AG10803 (cell line): ENCODE data around the gene OVCA2.
A peak's percentile ranks its signal among the peaks of the same experiment; 100 is the strongest.

ENCODE experiments used
- DNase-seq: peaks from one replicate; pipeline ENCODE4 v3.0.0; 2010; ENCODE audit warnings: low read depth
- H3K4me3 ChIP-seq: 2 replicates; pipeline ENCODE4 v1.5.1; 2011; ENCODE audit warnings: mild to moderate bottlenecking, low read length, control low read depth
- TF ChIP-seq, protein P1 (sequence below): conservative IDR thresholded peaks from 2 replicates; pipeline ENCODE4 v1.5.1; 2011; ENCODE audit warnings: mild to moderate bottlenecking, low read length, control low read depth, inconsistent platforms

Gene OVCA2

DNA sequence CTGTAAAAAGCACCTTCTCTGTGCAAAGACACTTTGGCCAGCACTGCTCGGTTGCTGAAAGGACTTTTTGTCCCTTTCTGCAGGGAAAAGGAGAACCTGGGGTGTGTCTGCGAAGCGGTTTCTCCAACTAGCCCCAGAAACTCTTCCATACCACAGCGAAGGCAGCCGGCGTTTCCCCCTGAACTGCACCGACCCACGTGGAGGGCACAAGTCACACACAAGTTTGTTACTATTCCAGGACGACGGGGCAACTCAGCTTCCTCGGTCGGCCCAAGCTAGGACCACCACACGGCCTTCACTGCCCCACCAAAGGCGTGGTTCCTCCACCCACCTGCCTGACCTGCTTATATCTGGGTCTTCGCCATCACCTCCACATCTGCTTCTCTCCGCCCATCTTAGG is 18.6 kb upstream of the OVCA2 start:
- no peak overlapping the region for H3K4me3 ChIP-seq
- DNase-seq = no peak
- TF ChIP-seq, protein P1, sequence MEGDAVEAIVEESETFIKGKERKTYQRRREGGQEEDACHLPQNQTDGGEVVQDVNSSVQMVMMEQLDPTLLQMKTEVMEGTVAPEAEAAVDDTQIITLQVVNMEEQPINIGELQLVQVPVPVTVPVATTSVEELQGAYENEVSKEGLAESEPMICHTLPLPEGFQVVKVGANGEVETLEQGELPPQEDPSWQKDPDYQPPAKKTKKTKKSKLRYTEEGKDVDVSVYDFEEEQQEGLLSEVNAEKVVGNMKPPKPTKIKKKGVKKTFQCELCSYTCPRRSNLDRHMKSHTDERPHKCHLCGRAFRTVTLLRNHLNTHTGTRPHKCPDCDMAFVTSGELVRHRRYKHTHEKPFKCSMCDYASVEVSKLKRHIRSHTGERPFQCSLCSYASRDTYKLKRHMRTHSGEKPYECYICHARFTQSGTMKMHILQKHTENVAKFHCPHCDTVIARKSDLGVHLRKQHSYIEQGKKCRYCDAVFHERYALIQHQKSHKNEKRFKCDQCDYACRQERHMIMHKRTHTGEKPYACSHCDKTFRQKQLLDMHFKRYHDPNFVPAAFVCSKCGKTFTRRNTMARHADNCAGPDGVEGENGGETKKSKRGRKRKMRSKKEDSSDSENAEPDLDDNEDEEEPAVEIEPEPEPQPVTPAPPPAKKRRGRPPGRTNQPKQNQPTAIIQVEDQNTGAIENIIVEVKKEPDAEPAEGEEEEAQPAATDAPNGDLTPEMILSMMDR = no peak

GRCh38 chr17:2023692-2024571 is 17.9 kb upstream of the OVCA2 start:
- DNase-seq = peak; percentile 43
- H3K4me3 ChIP-seq = peak overlapping the region; percentile 47
- TF ChIP-seq, protein P1 = no peak

- TF ChIP-seq, protein P1 = no peak
- DNase-seq = no peak
- peak overlapping the region; percentile 50 for H3K4me3 ChIP-seq
Measured at GRCh38 chr17:2024572-2025219, 17.1 kb upstream of the OVCA2 start.

DNA sequence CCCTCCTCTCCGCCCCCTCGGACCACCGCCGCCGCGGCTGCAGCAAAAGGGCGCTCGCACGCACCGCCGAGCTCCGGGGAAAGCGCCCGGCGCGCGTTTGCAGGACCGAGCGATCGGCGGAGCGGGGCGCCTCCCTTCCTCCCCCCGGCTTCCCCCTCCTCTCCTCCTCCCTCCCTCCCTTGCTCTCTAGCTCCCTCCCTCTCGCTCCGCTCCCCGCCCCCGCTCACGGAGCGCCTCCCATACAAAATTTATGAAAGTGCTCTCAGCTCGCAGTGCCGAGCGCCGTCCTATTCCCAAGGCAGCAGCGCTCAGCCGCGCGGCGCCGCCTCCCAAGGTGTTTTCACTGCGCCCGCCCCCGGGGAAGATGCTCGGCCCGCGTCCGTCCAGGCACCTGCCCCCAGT is 16.6 kb upstream of the OVCA2 start, which contains the start of gene RTN4RL1:
TSS of gene RTN4RL1 (minus strand) at position 115 of the 402 bp plus-strand sequence. CDS start 469 bp downstream, outside the sequence.
- peak; percentile 55 for DNase-seq
- peak within 1 kb of the TSS; percentile 50 for H3K4me3 ChIP-seq
- TF ChIP-seq, protein P1 = no peak

DNA sequence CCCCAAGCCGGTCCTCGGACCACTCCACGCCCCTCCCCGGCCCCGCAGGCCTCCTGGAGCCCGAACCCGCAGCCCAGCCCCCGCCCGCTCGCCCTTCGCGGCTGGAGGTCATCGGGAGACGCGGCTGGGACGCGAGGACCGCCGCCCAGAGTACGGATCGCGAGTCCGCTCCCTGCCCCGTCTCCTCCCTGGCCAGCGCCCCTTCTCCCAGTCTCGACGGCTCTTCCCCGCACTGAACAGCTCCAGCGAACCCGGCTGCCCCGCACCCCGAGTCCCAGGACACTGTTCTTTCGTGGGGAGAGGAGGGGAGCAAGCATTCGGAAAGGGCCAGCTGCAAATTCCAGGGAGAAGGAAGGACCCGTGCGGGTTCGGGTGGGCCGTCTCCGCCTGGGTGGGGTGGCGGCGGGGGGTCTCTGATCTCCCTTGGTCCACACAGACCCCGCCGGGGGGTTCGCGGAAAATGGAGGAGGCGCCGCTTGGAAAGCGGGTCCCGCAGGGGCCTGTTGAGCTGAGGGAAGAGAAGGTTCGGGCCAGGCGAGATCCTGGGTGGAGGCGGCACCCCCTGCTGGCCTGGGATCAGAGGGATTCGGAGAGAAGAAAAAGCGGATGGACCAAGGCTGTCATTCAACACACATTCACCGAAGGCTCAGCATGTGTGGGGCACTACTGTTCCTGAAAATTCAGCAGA is 16.1 kb upstream of the OVCA2 start:
- TF ChIP-seq, protein P1 = peak; percentile 76
- peak; percentile 55 for DNase-seq

GRCh38 chr17:2027528-2028233 is 14.1 kb upstream of the OVCA2 start:
- no peak for DNase-seq
- H3K4me3 ChIP-seq = no peak overlapping the region
- TF ChIP-seq, protein P1 = no peak

More for the DNA sequence above, 16.1 kb upstream of the OVCA2 start:
- peak overlapping the region; percentile 50 for H3K4me3 ChIP-seq
